ENCODE measurements around the gene SYT8. TPM values are rescaled to one million over a fixed set of nuclear protein-coding genes. Genes with fewer than 3 reads are reported as not detected.
"Not testable (repeated sequence)": the region's sequence is repeated elsewhere in the genome, so short reads cannot be mapped to it uniquely, and the experiment has no call there.

SYT8 gene, protein sequence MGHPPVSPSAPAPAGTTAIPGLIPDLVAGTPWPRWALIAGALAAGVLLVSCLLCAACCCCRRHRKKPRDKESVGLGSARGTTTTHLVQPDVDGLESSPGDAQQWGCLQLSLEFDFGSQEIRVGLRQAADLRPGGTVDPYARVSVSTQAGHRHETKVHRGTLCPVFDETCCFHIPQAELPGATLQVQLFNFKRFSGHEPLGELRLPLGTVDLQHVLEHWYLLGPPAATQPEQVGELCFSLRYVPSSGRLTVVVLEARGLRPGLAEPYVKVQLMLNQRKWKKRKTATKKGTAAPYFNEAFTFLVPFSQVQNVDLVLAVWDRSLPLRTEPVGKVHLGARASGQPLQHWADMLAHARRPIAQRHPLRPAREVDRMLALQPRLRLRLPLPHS
- total RNA-seq, result not detected in 2 replicates

DNA sequence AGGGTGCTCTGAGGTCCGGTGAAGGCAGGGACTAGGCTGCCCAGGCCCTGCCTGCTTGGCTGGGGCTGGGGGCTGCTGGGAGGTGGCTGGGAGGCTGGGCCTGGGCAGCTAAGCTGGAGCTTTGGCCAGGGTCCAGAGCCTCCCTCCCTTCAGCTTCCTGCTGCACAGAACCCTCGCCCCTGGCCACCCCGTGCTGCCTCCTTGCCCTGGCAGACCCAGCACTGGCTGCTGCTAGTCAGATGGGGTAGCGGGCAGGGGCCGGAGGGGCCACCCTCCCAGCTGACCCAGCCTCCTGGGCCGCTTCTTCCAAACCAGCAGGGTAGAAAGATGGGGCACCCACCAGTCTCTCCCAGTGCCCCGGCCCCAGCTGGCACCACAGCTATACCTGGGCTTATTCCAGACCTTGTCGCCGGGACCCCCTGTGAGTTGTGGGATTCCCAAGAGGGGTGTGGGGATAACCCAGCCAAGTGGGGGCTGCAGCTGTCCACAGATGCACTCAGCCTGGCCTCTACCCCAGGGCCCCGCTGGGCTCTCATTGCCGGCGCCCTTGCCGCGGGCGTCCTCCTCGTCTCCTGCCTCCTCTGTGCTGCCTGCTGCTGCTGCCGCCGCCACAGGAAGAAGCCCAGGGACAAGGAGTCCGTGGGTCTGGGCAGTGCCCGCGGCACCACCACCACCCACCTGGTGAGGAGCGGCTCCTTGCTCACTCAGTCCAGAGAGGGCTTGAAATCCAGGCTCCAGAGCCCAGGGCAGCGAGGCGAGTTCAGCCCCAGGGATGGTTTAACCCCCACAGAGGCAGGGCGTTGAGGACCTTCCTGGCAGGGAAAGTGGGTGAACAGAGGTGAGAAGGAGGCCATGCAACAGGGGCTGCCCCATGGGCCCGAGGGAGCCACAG is at the start of gene SYT8:
SYT8 (plus strand) TSS at position 212 of the 892 bp plus-strand sequence; CDS start at position 328, 116 bp downstream.
- intact Hi-C loops (cut with micrococcal nuclease), result loop anchor here (5.0 kb wide), 1 partner anchor 78 kb away; no protein-coding TSS in a partner anchor

DNA sequence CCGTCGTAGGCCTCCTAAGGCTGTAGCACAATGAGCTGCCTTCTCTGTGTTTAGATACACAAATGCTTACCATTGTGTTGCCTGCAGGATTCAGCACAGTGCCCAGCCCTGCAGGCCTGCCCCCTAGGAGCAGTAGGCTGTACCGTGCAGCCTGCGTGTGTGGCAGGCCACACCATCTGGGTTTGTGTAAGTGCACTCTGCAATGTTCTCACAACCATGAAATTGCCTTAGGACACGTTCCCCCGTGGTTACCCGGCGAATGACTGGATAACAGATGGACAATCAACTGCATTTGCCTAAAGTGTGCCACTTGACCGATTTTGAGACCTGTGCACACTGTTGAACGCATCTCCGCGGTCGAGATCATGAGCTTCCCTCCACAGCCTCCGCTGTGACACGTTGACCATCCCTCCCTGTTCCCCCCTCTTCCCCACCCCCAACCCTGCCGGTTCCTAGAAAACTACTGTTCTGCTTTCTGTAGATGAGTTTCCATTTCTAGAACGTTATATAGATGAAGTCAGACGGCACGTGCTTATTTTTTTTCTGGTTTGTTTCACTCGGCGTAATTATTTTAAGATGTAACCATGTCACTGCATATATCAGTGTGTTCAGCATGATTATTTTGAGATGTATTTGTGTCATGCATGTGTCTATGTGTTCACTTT is 48.9 kb upstream of the SYT8 start:
- intact Hi-C loops (cut with micrococcal nuclease), result no loop called here

DNA sequence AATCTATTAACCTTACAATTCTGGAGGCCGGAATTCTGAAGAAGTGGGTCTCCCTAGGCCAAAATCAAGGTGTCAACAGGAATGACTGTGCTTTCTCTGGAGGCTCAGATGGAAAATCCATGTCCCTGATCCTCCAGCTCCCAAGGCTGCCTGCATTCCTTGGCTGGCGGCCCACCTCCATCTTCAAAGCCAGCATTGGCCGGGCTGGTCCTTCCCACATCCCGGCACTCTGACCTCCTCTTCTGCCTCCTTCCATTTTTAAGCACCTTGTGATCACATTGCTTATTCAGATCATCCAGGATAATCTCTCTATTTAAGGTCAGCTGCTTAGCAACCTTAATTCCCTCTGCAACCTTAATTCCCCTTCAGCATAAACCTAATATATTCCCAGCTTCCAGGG is 48.3 kb upstream of the SYT8 start:
- intact Hi-C loops (cut with micrococcal nuclease), result no loop called here

DNA sequence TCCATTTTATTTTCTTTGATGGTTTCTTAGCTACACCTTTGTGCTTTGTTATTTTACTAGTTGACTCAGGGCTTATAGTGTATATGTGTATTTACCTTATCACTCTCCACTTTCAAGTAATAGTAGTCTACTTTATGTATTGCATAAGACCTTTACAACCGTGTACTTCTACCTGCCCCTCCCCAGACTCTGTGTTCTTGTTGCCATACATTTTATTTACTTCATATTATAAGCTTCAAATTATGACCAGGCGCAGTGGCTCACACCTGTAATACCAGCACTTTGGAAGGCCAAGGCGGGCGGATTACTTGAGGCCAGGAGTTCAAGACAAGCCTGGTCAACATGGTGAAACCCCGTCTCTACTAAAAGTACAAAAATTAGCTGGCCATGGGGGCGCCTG is 42.9 kb upstream of the SYT8 start:
- intact Hi-C loops (cut with micrococcal nuclease), result no loop called here

DNA sequence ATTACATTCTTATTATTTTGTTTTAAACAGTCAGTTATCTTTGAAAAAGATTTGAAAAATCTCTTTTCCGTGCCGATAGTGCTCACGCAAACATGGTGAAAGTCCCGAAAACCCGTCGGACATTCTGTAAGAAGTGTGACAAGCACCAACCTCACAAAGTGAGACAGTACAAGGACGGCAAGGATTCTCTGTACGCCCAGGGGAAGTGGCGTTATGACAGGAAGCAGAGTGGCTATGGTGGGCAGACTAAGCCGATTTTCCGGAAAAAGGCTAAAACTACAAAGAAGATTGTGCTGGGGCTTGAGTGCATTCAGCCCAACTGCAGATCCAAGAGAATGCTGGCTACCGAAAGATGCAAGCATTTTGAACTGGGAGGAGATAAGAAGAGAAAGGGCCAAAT is 42.3 kb upstream of the SYT8 start:
- intact Hi-C loops (cut with micrococcal nuclease), result no loop called here

DNA sequence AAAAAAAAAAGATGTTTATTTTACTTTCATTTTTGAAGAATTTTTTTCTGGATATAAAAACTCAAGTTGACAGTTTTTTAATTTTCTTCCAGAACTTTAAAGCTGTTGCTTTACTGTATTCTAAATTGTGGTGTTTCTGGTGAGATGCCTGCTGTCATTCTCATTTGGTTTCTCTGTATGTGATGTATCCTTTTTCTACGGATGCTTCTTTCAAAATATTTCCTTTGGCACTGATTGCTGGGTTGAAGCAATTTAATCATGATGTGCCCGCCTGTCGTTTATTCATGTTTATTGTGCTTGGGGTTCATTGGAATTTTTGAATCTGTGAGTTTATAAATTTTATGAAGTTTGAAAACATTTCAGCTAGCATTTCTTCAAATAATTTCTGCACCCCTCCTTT is 41.7 kb upstream of the SYT8 start:
- intact Hi-C loops (cut with micrococcal nuclease), result no loop called here

DNA sequence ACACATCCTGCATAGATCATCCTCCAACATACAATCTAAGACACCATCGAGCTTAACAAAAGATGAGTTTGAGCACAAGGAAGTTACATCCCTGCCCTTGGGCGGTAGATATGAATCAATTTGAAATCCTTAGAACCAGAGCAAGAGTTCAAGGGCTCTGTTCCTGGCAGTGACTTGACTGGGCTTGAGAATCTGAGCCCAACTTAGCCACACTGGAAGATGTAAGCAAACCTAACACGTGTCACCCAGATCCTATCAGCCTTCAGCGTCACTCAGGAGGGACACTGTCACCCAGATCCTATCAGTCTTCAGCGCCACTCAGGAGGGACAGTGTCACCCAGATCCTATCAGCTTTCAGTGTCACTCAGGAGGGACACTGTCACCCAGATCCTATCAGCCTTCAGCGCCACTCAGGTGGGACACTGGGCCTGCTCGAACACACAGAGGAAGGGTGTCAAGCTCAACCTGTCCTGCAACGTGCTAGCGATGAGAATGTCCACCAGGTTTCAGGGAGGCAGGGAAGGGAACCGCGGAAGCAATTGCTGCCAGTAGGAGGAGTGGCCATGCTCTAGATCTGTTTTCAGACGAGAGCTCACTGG is 38.3 kb upstream of the SYT8 start:
- intact Hi-C loops (cut with micrococcal nuclease), result no loop called here

DNA sequence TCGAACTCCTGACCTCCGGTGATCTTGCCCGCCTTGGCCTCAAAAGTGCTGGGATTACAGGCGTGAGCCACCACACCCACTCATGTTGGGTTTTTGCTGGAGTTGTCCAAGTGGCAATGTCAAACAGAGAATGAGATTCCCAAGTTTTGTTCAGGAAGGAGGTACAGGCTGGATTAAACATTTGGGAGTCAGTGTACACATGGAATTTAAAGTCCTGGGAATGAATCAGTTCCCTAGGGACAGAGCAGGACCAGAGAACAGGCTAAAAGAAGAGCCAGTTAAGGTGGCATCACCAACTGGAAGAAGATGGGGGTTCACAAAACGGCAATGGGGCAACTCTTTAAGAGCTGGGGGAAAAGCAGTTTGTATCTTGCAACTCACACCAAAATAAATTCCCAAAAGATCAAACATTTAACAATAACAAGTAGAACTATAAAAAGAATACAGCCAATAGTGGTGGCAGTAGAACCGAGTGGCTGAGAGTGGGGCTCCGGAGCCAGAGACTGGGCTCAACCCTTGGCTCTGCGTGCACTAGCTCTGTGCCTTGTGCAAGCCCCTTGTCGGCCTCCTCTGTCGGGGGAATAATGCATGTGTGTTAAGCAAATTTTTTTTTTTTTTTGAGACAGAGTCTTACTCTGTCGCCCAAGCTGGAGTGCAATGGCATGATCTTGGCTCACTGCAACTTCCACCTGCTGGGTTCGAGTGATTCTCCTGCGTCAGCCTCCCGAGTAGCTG is 37.2 kb upstream of the SYT8 start:
- intact Hi-C loops (cut with micrococcal nuclease), result no loop called here

DNA sequence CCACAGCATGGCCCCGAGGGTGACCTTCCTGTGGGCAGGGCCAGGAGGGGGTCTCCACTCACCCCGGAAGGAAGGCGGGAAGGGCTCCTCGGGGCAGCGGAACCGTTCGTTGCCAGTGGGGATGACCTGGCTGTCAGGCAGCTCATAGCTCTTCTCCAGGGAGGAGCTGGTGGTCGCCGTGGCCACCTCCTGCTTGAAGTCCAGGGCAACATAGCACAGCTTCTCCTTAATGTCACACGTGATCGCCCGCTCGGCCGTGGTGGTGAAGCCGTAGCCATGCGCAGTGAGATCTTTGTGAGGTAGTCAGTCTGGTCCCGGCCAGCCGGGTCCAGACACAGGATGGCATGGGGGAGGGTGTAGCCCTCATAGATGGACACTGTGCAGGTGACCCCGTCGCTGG is 31.5 kb upstream of the SYT8 start:
- intact Hi-C loops (cut with micrococcal nuclease), result no loop called here

DNA sequence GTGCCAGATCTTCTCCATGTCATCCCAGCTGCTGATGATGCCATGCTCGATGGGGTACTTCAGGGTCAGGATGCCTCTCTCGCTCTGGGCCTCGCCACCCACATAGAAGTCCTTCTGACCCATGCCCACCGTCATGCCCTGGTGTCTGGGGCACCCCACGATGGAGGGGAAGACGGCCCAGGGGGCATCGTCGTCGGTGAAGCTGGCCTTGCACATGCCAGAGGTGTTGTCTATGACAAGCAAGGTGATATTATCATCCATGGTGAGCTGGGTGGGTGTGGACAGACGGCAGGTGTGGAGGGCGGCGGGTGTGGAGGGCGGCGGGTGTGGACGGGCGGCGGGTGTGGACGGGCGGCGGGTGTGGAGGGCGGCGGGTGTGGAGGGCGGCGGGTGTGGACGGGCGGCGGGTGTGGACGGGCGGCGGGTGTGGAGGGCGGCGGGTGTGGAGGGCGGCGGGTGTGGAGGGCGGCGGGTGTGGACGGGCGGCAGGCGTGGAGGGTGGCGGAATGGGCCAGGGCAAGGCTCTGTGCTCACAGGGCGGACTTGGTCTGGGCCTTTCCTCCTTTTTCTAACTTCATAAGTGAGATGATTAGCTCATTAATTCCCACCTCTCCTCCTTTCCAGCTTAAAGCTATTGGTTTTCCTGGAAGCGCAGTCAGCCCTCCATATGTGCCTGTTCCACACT is 30.8 kb upstream of the SYT8 start:
- intact Hi-C loops (cut with micrococcal nuclease), result not testable (repeated sequence)

DNA sequence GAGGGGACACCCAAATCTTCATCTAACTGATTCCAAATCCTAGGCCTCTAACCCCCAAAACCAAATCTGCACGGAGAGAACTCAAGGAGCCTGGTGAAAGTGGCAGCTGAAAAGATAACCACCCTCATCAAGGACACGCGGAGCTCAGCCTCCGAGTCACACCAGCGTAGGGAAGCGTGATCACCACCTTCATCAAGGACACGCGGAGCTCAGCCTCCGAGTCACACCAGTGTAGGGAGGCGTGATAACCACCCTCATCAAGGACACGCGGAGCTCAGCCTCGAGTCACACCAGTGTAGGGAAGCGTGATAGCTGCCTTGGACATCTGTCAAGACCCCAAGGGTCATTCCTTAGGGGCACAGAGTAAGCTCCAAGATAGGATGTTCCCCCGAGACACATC is 29.3 kb upstream of the SYT8 start:
- intact Hi-C loops (cut with micrococcal nuclease), result no loop called here

DNA sequence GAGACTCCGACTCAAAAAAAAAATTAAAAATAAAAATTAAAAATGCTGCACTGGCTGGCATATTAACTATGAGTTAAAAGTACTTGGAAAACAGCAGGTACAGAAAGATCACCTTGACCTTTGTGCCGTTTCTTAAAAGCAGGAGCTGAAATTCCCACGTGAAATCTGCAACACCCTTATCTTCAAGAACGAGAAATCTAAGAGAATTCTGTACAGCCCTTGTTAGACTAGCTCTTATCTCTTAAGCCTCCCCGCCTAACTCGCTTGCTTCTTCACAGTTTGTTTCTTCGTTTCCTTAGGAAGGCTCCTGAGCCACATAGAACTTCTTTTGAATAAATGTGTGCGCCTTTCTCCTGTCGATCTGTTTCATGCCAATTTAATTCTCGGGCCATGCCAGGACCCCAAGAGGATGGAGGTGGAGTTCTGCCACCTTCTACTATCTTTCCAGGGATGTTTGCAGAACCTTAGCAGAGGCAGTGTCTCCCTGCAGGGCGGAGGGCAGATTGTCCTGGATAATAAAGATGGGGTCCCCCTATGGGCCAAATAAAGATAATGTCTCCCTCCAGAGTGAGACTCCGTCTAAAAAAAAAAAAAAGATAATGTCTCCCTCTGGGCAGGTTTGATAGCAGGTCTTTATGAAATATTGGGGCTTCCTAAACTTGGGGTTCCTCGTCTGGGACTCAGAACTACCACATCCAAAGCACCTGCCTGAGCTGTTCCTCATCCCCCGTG is 27.4 kb upstream of the SYT8 start:
- intact Hi-C loops (cut with micrococcal nuclease), result no loop called here

DNA sequence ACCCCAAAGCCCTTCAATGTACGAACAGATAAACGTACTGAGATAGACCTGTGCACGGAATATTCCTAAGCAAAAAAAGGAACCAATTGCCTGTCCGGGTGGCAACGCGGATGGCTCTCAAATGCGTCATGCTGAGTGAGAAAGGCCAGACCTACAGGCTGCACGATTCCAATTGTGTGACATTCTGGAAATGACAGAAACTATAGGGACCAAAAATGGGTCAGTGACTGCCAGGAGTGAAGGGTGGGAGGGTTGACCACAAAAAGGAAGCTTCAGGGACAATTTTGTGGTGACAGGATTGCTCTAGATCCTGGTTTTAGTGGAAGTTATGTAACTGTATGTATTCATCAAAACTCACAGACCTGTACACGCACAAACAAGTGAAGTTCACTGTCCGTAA is 24.0 kb upstream of the SYT8 start:
- intact Hi-C loops (cut with micrococcal nuclease), result no loop called here

DNA sequence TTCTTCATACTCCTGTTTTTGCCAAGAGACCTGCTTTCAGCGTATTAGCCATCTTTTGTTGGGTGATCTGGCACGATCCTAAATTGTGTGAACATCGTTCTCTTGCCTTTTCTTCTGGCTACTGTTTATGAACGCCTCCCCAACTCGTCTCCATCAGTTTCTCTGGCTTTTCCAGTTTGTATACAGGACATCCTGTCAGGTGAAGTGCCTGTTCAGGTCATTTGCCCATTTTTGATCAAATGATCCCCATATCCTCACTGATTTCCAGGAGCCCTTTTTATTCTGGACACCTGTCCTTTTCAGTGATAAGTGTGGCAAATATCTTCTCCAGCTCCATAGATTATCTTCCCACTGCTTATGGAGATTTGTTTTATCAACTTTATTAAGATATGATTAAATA is 22.5 kb upstream of the SYT8 start:
- intact Hi-C loops (cut with micrococcal nuclease), result no loop called here

DNA sequence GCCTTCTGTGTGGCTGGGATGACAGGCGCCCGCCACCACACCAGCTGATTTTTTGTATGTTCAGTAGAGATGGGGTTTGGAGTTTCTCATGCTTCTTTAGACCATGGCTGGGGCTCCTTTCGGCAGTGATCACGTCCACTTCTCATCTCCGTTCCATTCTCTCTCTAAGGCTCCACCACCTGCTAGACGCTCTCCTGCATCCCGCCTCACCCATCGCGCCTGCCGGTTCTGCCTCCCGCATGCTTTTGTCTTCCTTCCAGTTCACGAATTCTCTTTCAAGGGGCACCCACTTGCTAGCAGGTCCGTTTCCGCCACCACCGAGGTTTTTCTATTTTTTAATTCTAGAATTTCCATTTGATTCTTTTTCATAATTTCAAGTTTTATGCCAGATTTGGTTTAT is 22.0 kb upstream of the SYT8 start:
- intact Hi-C loops (cut with micrococcal nuclease), result no loop called here

DNA sequence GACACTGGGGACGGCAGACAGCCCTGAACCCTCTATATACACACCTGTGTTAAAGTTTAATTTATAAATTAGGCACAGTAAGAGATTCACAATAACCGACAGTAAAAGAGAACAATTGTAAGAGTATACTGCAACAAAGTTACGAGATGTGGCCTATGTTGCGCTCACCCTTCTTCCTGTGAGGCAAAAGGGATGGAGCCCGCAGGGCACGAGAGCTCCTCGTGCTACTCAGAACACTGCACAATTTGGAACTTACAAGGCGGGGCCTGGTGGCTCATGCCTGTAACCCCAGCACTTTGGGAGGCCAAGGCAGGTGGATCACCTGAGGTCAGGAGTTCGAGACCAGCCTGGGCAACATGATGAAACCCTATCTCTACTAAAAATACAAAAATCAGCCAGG is 21.4 kb upstream of the SYT8 start:
- intact Hi-C loops (cut with micrococcal nuclease), result not testable (repeated sequence)

DNA sequence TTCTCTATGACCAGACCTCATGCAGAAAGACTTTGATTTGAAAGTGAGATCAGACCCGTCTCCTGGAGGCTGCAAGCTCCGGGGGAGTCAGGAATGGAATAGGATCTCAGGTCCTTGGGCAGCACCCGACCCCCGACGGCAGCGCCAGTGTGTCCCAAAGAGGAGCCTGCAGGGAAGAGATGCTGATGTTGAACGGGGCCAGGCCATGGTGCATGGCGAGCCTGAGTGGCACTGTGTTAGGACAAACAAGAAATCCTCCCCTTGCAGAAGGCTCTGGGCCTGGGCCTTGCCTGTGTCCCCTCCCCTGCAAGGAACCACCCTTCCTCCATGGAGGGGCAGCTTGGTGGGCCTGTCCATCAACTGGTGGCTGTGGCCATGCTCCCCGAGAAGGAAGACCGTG is 20.1 kb upstream of the SYT8 start:
- intact Hi-C loops (cut with micrococcal nuclease), result no loop called here

DNA sequence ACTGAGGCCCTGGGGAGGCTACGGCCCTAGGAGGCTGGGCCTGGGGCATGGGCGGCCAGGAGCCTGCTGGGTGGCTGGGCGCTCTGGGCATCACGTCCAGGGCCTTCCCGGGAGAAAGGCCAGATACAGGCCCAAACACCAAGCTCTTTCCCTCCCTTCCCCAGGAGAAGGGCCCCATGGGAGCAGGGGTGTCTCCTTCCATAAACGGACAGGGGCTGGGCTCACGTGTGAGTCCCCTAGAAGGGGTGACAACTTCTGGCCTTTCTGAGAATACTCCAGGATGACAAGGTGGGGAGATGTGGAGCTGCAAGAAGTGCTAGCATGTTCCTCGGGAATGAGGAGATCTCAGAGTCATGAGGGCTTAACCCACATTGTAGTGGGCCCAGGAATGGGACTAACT is 19.5 kb upstream of the SYT8 start:
- intact Hi-C loops (cut with micrococcal nuclease), result no loop called here

DNA sequence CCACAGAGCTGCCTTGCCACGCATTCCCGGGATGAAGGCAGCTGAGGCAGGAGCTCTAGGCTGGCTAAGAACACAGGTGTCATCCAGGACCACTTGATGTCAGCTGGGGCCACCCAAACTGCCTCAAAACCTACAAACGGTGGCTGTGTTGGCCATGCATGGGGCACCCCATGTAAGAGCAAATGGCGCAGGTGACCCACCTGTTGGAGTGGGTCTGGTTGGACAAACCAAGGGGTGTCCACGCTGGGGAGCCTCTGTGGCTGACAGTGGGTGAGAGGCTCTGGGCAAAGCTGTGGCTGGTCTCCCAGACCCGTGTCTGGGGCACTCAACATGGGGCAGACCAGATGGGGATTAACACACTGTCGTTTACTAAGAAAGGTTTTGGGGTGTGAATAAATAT is 19.0 kb upstream of the SYT8 start:
- intact Hi-C loops (cut with micrococcal nuclease), result no loop called here

DNA sequence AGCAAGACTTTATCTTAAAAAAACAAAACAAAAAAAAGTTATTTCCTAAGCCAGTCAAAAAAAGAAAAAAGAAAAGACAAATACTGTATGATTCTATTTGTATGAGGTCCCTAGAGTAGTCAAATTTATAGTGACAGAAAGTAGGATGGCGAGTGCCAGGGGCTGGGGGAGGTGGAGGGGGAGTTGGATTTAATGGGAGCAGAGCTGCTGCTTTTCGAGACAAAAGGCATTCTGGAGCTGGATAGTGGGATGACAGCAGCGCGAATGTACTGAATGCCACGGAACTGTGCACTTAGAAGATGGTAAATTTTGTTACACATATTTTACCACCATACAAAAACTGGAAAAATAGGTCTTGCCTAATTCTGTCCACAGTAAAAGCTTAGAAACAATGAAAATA is 17.8 kb upstream of the SYT8 start:
- intact Hi-C loops (cut with micrococcal nuclease), result no loop called here

All from T-helper 1 cell treated with Interleukin-12 subunit alpha and Interleukin-12 subunit beta and Interleukin-4 antibody, amounts not matched to agents 30 ng/mL and 1 ng/mL, for 36 hours (primary cell).